Prostate gland (tissue), 2 donors: Measurements from ENCODE around the gene CTNNA3.

Experiments used
- CTCF ChIP-seq, 4 experiments: fragments of 200-600 bp in 2 of 4; fragments of 450-650 bp in 2 of 4; sonication (generic) in 2 of 4; IDR thresholded peaks; 1 replicate in 3 of 4; 2 replicates in 1 of 4; pipeline ENCODE4 v1.5.1; 2016 to 2019; ENCODE audit warnings: antibody characterized with exemption in 4 of 4, mild to moderate bottlenecking in 2 of 4, moderate library complexity in 2 of 4
- POLR2AphosphoS5 ChIP-seq: sonication (generic); formaldehyde crosslinking; IDR thresholded peaks from one replicate; pipeline ENCODE4 v1.6.1; 2017; ENCODE audit warnings: antibody characterized with exemption

DNA sequence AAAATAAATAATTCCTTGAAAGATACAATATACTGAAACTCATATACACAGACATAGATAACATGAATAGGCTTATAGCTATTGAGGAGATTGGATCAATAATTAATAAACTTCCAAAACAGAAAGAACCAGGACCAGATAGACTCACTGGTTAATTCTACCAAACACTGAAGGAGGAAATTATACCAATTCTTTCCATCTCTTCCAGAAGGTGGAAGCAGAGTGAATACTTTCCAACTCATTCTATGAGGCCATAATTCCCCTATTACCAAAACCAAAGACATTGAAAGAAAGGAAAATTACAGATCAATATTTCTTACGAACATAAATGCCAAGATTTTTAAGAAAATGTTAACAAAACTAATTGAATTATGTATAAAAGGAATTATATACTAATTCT lies 1394.9 kb downstream of the CTNNA3 start:
- TF ChIP-seq CTCF (IDR thresholded peaks at IDR 0.05): no peak
- no peak for TF ChIP-seq POLR2AphosphoS5
